Endothelial cell of umbilical vein (primary cell): ENCODE results near the gene TTC33. TPM values are rescaled to one million over a fixed set of nuclear protein-coding genes. Genes with fewer than 3 reads are reported as not detected.

ENCODE experiments used
- BruUV-seq: library from RNA; stranded (reverse); fragments of 400-500 nt; replicated peaks from 2 replicates; lab custom pipeline; 2021; lab: Mats Ljungman, UMichigan
- CTCF ChIA-PET: fragments of 300-600, 350-600 bp; sonication (Branson Sonifier 250); formaldehyde crosslinking; loops from one replicate; lab custom pipeline; 2021; ENCODE audit warnings: antibody characterized with exemption, inconsistent platforms; lab: Charles Lee
- POLR2A ChIA-PET: fragments of 300-600, 350-600 bp; sonication (Branson Sonifier 250); formaldehyde crosslinking; loops from one replicate; lab custom pipeline; 2021; ENCODE audit warnings: antibody characterized with exemption, inconsistent platforms; lab: Charles Lee
- DNase-seq: peaks from one replicate; pipeline ENCODE4 v3.0.0-alpha.2; 2011; ENCODE audit warnings: low read depth, low spot score
- FAIRE-seq: peaks from 2 replicates; lab custom pipeline; 2011; peaks lifted over from hg19 to GRCh38; lab: Jason Lieb, UNC
- H2AFZ ChIP-seq: 2 replicates; pipeline ENCODE4 v1.6.0; 2012; ENCODE audit warnings: low read depth, low read length, control low read depth, inconsistent platforms
- H3K27ac ChIP-seq: 2 replicates; pipeline ENCODE4 v1.5.1; 2011; ENCODE audit warnings: low read depth, mild to moderate bottlenecking, control low read depth, low read length, moderate library complexity; ENCODE audit not compliant: insufficient read depth
- H3K27me3 ChIP-seq, 2 experiments: 2 replicates each; pipeline versions ENCODE4 v1.6.0 to v1.6.1; 2011; ENCODE audit warnings: low read length in 2 of 2, mixed read lengths in 1 of 2; ENCODE audit not compliant: control insufficient read depth in 2 of 2, insufficient read depth in 2 of 2
- H3K36me3 ChIP-seq, 2 experiments: 2 replicates in 1 of 2; 3 replicates in 1 of 2; pipeline ENCODE4 v1.5.1; 2011; ENCODE audit warnings: low read length in 2 of 2, mild to moderate bottlenecking in 1 of 2, moderate library complexity in 1 of 2; ENCODE audit not compliant: control insufficient read depth in 2 of 2, insufficient read depth in 2 of 2; ENCODE audit errors: extremely low read depth in 1 of 2
- H3K4me1 ChIP-seq: 3 replicates; pipeline ENCODE4 v1.5.1; 2011; ENCODE audit warnings: mild to moderate bottlenecking, low read length; ENCODE audit not compliant: control insufficient read depth, insufficient read depth; ENCODE audit errors: extremely low read depth
- H3K4me2 ChIP-seq: 2 replicates; pipeline ENCODE4 v1.6.1; 2011; ENCODE audit warnings: low read length, control low read depth, mixed read lengths; ENCODE audit not compliant: insufficient read depth
- H3K4me3 ChIP-seq, 3 experiments: fragments of 200-600 bp in 1 of 3; sonication (generic), shearing (Covaris generic) in 1 of 3; replicated peaks in 1 of 3; 2 replicates each; pipeline ENCODE4 v1.5.1; 2011 to 2016; ENCODE audit warnings: control low read depth in 3 of 3, low read length in 3 of 3, mild to moderate bottlenecking in 2 of 3, inconsistent platforms in 1 of 3, low read depth in 1 of 3, moderate library complexity in 1 of 3; ENCODE audit not compliant: insufficient read depth in 1 of 3
- H3K79me2 ChIP-seq: 2 replicates; pipeline ENCODE4 v1.6.0; 2012; ENCODE audit warnings: low read length, inconsistent platforms; ENCODE audit not compliant: control insufficient read depth, insufficient read depth
- H3K9ac ChIP-seq: replicated peaks from 2 replicates; pipeline ENCODE3; 2011; ENCODE audit warnings: low read length, control low read depth; ENCODE audit not compliant: insufficient read depth; ENCODE audit errors: extremely low read depth
- H3K9me1 ChIP-seq: replicated peaks from 3 replicates; pipeline ENCODE4 v1.6.0; 2011; ENCODE audit warnings: mild to moderate bottlenecking, low read length; ENCODE audit not compliant: control insufficient read depth, insufficient read depth; ENCODE audit errors: extremely low read depth
- H3K9me3 ChIP-seq: replicated peaks from 2 replicates; pipeline ENCODE4 v1.5.1; 2012; ENCODE audit warnings: low read length, inconsistent platforms; ENCODE audit not compliant: control insufficient read depth, insufficient read depth
- H4K20me1 ChIP-seq: replicated peaks from 2 replicates; pipeline ENCODE3; 2011; ENCODE audit warnings: mild to moderate bottlenecking, low read length; ENCODE audit not compliant: control insufficient read depth, insufficient read depth; ENCODE audit errors: extremely low read depth
- FOS ChIP-seq: IDR thresholded peaks from 2 replicates; pipeline ENCODE4 v1.6.1; 2011; ENCODE audit warnings: mild to moderate bottlenecking, low read length, moderate library complexity, borderline replicate concordance; ENCODE audit not compliant: insufficient read depth
- GATA2 ChIP-seq: IDR thresholded peaks from 2 replicates; pipeline ENCODE4 v1.7.0; 2011; ENCODE audit warnings: low read depth, mild to moderate bottlenecking, moderate library complexity, mixed read lengths, low read length; ENCODE audit not compliant: insufficient read length, insufficient read depth
- JUN ChIP-seq: IDR thresholded peaks from 2 replicates; pipeline ENCODE4 v1.6.1; 2011; ENCODE audit warnings: borderline replicate concordance, low read depth; ENCODE audit not compliant: insufficient read length, insufficient read depth
- POLR2A ChIP-seq: IDR thresholded peaks from 2 replicates; pipeline ENCODE4 v1.6.1; 2012; ENCODE audit warnings: low read depth, mild to moderate bottlenecking, control low read depth, low read length
- POLR2AphosphoS5 ChIP-seq: IDR thresholded peaks from 2 replicates; pipeline ENCODE4 v1.6.1; 2012; ENCODE audit warnings: low read depth, mild to moderate bottlenecking, control low read depth, low read length, moderate library complexity; ENCODE audit not compliant: insufficient read depth
- dilution Hi-C: fragments of 300-500 bp; cut with MboI; formaldehyde crosslinking; loops from one replicate; pipeline ENCODE4 v1.15.0; 2019; ENCODE audit warnings: low sequenced_read_pairs; ENCODE audit not compliant: extremely low pct_ligation_motif_present
- intact Hi-C: fragments of 100-400 bp; cut with micrococcal nuclease; formaldehyde crosslinking; loops from one replicate; pipeline ENCODE4 v1.10.0; 2022
- polyA plus RNA-seq, 4 experiments: library from polyadenylated mRNA; depleted of rRNA in 3 of 4; stranded (reverse) in 3 of 4; unstranded in 1 of 4; fragments of >200 nt; gene quantifications; 2 replicates each; pipeline versions ENCODE4 v1.2.1 to v1.2.3, GENCODE V29; 2011 to 2012; ENCODE audit warnings: missing spikeins in 1 of 4
- total RNA-seq: library from RNA; stranded (reverse); gene quantifications from 2 replicates; pipeline ENCODE4 v1.2.3, GENCODE V29; 2021
- TF ChIP-seq, protein P1 (sequence below), 2 donors: IDR thresholded peaks; 1 replicate in 1 of 2; 2 replicates in 1 of 2; pipeline ENCODE4 v1.5.1; 2011; ENCODE audit warnings: low read length in 2 of 2, mild to moderate bottlenecking in 2 of 2, moderate library complexity in 2 of 2, control low read depth in 1 of 2, inconsistent platforms in 1 of 2, low read depth in 1 of 2; ENCODE audit not compliant: insufficient read depth in 1 of 2; ENCODE audit errors: extremely low read depth in 1 of 2
- TF ChIP-seq, protein P2 (sequence below): IDR thresholded peaks from 2 replicates; pipeline ENCODE4 v1.6.1; 2011; ENCODE audit not compliant: insufficient read depth, insufficient read length

The TTC33 gene
- total and polyA plus RNA-seq, 2 donors (not counting 3 experiments of a cell fraction or from before 2014, with no cell fraction given), result 2.2 to 11.7 TPM

- Histone ChIP-seq H3K9me3 (no peaks in the 10 kb centered on the region), H3K9ac (no peak overlapping the region), H3K27ac (no peak overlapping the region), H2AFZ (peak overlapping the region; percentile 11), H3K4me1 (no peaks in the 10 kb centered on the region), H3K27me3 (no peaks in the 10 kb centered on the region), H3K36me3 (no peaks in the 10 kb centered on the region), H3K9me1 (no peaks in the 10 kb centered on the region), H3K4me2 (no peak overlapping the region), H3K4me3 (no peak overlapping the region), H4K20me1 (no peaks in the 10 kb centered on the region), H3K79me2 (no peaks in the 10 kb centered on the region)
- FAIRE-seq, result no peak
- TF ChIP-seq, protein P1, sequence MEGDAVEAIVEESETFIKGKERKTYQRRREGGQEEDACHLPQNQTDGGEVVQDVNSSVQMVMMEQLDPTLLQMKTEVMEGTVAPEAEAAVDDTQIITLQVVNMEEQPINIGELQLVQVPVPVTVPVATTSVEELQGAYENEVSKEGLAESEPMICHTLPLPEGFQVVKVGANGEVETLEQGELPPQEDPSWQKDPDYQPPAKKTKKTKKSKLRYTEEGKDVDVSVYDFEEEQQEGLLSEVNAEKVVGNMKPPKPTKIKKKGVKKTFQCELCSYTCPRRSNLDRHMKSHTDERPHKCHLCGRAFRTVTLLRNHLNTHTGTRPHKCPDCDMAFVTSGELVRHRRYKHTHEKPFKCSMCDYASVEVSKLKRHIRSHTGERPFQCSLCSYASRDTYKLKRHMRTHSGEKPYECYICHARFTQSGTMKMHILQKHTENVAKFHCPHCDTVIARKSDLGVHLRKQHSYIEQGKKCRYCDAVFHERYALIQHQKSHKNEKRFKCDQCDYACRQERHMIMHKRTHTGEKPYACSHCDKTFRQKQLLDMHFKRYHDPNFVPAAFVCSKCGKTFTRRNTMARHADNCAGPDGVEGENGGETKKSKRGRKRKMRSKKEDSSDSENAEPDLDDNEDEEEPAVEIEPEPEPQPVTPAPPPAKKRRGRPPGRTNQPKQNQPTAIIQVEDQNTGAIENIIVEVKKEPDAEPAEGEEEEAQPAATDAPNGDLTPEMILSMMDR (IDR thresholded peaks at IDR 0.05; ENCODE audit: extremely low read depth in 1 of 2, insufficient read depth in 1 of 2, low read depth in 1 of 2, low read length in 2 of 2), result no peak
- no peak for TF ChIP-seq JUN
- TF ChIP-seq GATA2, result no peak
- TF ChIP-seq, protein P2, sequence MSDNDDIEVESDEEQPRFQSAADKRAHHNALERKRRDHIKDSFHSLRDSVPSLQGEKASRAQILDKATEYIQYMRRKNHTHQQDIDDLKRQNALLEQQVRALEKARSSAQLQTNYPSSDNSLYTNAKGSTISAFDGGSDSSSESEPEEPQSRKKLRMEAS, result no peak
- TF ChIP-seq POLR2A, result no peak
- no peak for TF ChIP-seq FOS
- no peak for TF ChIP-seq POLR2AphosphoS5
- dilution Hi-C loops, result no loop called here
- BruUV-seq, result no TSS peak
- ChIA-PET CTCF (interaction anchor here (1.5 kb wide), 1 partner anchor 48 kb away, joined by 3 read pairs; no protein-coding TSS in a partner anchor), POLR2A (no interaction called here)
- intact Hi-C loops, result no loop called here
- DNase-seq, result no peak
Observed at GRCh38 chr5:40654377-40654991, 101.3 kb downstream of the TTC33 start.
